Measurements from ENCODE around the gene PLEKHJ1. TPM values are rescaled to one million over a fixed set of nuclear protein-coding genes. Genes with fewer than 3 reads are reported as not detected.

Gene PLEKHJ1
- total and polyA plus RNA-seq, 2 of the 13 experiments (the other 11 are each of a cell fraction or from before 2014, with no cell fraction given) = 70.5 to 130 TPM

DNA sequence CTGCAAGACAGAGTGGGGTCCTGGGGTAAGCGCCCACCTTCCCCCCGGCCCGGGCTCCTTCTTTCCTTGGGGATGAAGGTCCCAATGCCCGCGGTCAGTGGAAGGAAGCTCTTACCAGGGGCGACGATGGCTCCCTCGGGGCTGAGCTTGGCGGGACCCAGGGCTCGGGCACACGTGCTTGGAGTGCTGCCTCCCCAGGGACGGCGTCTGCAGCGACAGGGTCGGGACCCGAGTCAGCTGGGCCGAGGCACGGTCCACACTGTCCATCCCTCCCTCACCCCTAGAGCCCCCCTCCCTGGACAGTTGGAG is 16.6 kb upstream of the PLEKHJ1 start (continued):
- TF ChIP-seq, protein P1, sequence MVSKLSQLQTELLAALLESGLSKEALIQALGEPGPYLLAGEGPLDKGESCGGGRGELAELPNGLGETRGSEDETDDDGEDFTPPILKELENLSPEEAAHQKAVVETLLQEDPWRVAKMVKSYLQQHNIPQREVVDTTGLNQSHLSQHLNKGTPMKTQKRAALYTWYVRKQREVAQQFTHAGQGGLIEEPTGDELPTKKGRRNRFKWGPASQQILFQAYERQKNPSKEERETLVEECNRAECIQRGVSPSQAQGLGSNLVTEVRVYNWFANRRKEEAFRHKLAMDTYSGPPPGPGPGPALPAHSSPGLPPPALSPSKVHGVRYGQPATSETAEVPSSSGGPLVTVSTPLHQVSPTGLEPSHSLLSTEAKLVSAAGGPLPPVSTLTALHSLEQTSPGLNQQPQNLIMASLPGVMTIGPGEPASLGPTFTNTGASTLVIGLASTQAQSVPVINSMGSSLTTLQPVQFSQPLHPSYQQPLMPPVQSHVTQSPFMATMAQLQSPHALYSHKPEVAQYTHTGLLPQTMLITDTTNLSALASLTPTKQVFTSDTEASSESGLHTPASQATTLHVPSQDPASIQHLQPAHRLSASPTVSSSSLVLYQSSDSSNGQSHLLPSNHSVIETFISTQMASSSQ (IDR thresholded peaks at IDR 0.05; ENCODE audit: low read depth) = no peak
- TF ChIP-seq, protein P1 (CRISPR knock-in tag; IDR thresholded peaks at IDR 0.05; ENCODE audit: borderline replicate concordance) = no peak
- TF ChIP-seq, protein P2, sequence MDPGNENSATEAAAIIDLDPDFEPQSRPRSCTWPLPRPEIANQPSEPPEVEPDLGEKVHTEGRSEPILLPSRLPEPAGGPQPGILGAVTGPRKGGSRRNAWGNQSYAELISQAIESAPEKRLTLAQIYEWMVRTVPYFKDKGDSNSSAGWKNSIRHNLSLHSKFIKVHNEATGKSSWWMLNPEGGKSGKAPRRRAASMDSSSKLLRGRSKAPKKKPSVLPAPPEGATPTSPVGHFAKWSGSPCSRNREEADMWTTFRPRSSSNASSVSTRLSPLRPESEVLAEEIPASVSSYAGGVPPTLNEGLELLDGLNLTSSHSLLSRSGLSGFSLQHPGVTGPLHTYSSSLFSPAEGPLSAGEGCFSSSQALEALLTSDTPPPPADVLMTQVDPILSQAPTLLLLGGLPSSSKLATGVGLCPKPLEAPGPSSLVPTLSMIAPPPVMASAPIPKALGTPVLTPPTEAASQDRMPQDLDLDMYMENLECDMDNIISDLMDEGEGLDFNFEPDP (CRISPR knock-in tag; conservative IDR thresholded peaks at IDR 0.05) = no peak
- TF ChIP-seq HOXA5 (CRISPR knock-in tag; IDR thresholded peaks at IDR 0.05) (no peak; the same call in 1 of the 2 replicates), KLF13 (CRISPR knock-in tag; IDR thresholded peaks at IDR 0.05) (peak; percentile 76; the same call in 1 of the 2 replicates), KLF6 (CRISPR knock-in tag; IDR thresholded peaks at IDR 0.05) (no peak), HNRNPLL (IDR thresholded peaks at IDR 0.05; ENCODE audit: low read depth, low read length, poor library complexity, severe bottlenecking) (no peak), RFX1 (IDR thresholded peaks at IDR 0.05) (no peak), HDAC1 (CRISPR knock-in tag; IDR thresholded peaks at IDR 0.05) (peak; percentile 19; the same call in 1 of the 2 replicates), CHD2 (IDR thresholded peaks at IDR 0.05; ENCODE audit: low read depth, low read length) (no peak), ZNF34 (CRISPR knock-in tag; IDR thresholded peaks at IDR 0.05; ENCODE audit: borderline replicate concordance) (no peak), ZFX (CRISPR knock-in tag; IDR thresholded peaks at IDR 0.05; ENCODE audit: low read depth) (peak; percentile 37; the same call in 1 of the 2 replicates), ZNF563 (CRISPR knock-in tag; IDR thresholded peaks at IDR 0.05) (no peak), LCORL (IDR thresholded peaks at IDR 0.05) (no peak), LCORL (CRISPR knock-in tag; IDR thresholded peaks at IDR 0.05) (no peak), MIER3 (CRISPR knock-in tag; IDR thresholded peaks at IDR 0.05; ENCODE audit: borderline replicate concordance) (no peak)
- TF ChIP-seq, protein P3, sequence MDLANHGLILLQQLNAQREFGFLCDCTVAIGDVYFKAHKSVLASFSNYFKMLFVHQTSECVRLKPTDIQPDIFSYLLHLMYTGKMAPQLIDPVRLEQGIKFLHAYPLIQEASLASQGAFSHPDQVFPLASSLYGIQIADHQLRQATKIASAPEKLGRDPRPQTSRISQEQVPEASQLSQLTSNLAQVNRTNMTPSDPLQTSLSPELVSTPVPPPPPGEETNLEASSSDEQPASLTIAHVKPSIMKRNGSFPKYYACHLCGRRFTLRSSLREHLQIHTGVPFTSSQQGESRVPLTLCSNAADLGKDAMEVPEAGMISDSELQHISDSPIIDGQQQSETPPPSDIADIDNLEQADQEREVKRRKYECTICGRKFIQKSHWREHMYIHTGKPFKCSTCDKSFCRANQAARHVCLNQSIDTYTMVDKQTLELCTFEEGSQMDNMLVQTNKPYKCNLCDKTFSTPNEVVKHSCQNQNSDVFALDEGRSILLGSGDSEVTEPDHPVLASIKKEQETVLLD (CRISPR knock-in tag; IDR thresholded peaks at IDR 0.05; ENCODE audit: low read depth) = no peak
- TF ChIP-seq, protein P4, sequence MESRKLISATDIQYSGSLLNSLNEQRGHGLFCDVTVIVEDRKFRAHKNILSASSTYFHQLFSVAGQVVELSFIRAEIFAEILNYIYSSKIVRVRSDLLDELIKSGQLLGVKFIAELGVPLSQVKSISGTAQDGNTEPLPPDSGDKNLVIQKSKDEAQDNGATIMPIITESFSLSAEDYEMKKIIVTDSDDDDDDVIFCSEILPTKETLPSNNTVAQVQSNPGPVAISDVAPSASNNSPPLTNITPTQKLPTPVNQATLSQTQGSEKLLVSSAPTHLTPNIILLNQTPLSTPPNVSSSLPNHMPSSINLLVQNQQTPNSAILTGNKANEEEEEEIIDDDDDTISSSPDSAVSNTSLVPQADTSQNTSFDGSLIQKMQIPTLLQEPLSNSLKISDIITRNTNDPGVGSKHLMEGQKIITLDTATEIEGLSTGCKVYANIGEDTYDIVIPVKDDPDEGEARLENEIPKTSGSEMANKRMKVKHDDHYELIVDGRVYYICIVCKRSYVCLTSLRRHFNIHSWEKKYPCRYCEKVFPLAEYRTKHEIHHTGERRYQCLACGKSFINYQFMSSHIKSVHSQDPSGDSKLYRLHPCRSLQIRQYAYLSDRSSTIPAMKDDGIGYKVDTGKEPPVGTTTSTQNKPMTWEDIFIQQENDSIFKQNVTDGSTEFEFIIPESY (CRISPR knock-in tag; IDR thresholded peaks at IDR 0.05) = no peak
- TF ChIP-seq, protein P5, sequence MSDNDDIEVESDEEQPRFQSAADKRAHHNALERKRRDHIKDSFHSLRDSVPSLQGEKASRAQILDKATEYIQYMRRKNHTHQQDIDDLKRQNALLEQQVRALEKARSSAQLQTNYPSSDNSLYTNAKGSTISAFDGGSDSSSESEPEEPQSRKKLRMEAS (IDR thresholded peaks at IDR 0.05) = peak; percentile 87
- TF ChIP-seq, protein P6, sequence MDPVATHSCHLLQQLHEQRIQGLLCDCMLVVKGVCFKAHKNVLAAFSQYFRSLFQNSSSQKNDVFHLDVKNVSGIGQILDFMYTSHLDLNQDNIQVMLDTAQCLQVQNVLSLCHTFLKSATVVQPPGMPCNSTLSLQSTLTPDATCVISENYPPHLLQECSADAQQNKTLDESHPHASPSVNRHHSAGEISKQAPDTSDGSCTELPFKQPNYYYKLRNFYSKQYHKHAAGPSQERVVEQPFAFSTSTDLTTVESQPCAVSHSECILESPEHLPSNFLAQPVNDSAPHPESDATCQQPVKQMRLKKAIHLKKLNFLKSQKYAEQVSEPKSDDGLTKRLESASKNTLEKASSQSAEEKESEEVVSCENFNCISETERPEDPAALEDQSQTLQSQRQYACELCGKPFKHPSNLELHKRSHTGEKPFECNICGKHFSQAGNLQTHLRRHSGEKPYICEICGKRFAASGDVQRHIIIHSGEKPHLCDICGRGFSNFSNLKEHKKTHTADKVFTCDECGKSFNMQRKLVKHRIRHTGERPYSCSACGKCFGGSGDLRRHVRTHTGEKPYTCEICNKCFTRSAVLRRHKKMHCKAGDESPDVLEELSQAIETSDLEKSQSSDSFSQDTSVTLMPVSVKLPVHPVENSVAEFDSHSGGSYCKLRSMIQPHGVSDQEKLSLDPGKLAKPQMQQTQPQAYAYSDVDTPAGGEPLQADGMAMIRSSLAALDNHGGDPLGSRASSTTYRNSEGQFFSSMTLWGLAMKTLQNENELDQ (CRISPR knock-in tag; IDR thresholded peaks at IDR 0.05; ENCODE audit: borderline replicate concordance) = no peak
